ENCODE results near the gene SLC4A2.

Gene SLC4A2

GRCh38 chr7:151046603-151047573, 12.5 kb upstream of the SLC4A2 start:
- peak; percentile 46 for DNase-seq

- DNase-seq, result no peak
These were observed 11.2 kb upstream of the SLC4A2 start, which contains the start of gene ASIC3 for GRCh38 chr7:151047976-151048815. TSS of gene ASIC3 (plus strand) at chr7:151048531. CDS start at chr7:151048886, 355 bp downstream.

- no peak for DNase-seq
These were observed 10.4 kb upstream of the SLC4A2 start for GRCh38 chr7:151048911-151049463.

- DNase-seq, result no peak
These were observed 8.3 kb upstream of the SLC4A2 start for GRCh38 chr7:151051108-151051507.

GRCh38 chr7:151053096-151053495, 6.3 kb upstream of the SLC4A2 start:
- no peak for DNase-seq

- no peak for DNase-seq
These were observed 5.6 kb upstream of the SLC4A2 start for GRCh38 chr7:151053751-151054150.

GRCh38 chr7:151056283-151056665, 3.1 kb upstream of the SLC4A2 start:
- DNase-seq, result no peak

GRCh38 chr7:151056666-151057505, 2.5 kb upstream of the SLC4A2 start:
- DNase-seq, result no peak

- no peak for DNase-seq
These were observed 1.8 kb upstream of the SLC4A2 start, which contains the start of gene CDK5 for GRCh38 chr7:151057506-151057988. TSS of gene CDK5 (minus strand) at chr7:151057897. CDS start at chr7:151057848, 49 bp downstream.

GRCh38 chr7:151057989-151058780, 1.2 kb upstream of the SLC4A2 start:
- DNase-seq, result peak; percentile 100

GRCh38 chr7:151058781-151059366, 515 bp upstream of the SLC4A2 start:
- no peak for DNase-seq

- no peak for DNase-seq
These were observed 675 bp downstream of the SLC4A2 start for GRCh38 chr7:151060113-151060415.

- DNase-seq, result peak; percentile 89
These were observed 1.2 kb downstream of the SLC4A2 start for GRCh38 chr7:151060416-151061212.

- peak; percentile 71 for DNase-seq
These were observed 2.1 kb downstream of the SLC4A2 start for GRCh38 chr7:151061213-151062110.

- DNase-seq, result no peak
These were observed 2.7 kb downstream of the SLC4A2 start for GRCh38 chr7:151062111-151062398.

- peak; percentile 72 for DNase-seq
These were observed 3.2 kb downstream of the SLC4A2 start for GRCh38 chr7:151062399-151063211.

- peak; percentile 64 for DNase-seq
These were observed 3.8 kb downstream of the SLC4A2 start for GRCh38 chr7:151063212-151063561.

- DNase-seq, result no peak
These were observed 5.1 kb downstream of the SLC4A2 start for GRCh38 chr7:151064454-151064853.
